Upper lobe of left lung (tissue), 6 donors: ENCODE results near the gene HMBS. TPM values are rescaled to one million over a fixed set of nuclear protein-coding genes. Genes with fewer than 3 reads are reported as not detected.

ENCODE experiments used
- ATAC-seq, 2 donors: fragments of 200-7000 bp; cut with Tn5 transposase; one replicate each; pipeline ENCODE4 v1.9.1; 2022; ENCODE audit warnings: mild to moderate bottlenecking in 2 of 2, moderate library complexity in 2 of 2; ENCODE audit not compliant: low FRiP score in 2 of 2
- DNase-seq, 2 donors: peaks; one replicate each; pipeline ENCODE4 v3.0.0-alpha.2; 2019 to 2020
- H3K27ac ChIP-seq, 4 donors: fragments of 200-600 bp; sonication (generic); one replicate each; pipeline ENCODE4 v1.5.1; 2016 to 2019
- H3K27me3 ChIP-seq, 4 donors: fragments of 200-600 bp; sonication (generic); one replicate each; pipeline ENCODE4 v1.5.1; 2017 to 2019
- H3K36me3 ChIP-seq, 4 donors: fragments of 200-600 bp; sonication (generic); one replicate each; pipeline ENCODE4 v1.5.1; 2016 to 2019
- H3K4me1 ChIP-seq, 4 donors: fragments of 200-600 bp; sonication (generic); one replicate each; pipeline ENCODE4 v1.5.1; 2018 to 2019
- H3K4me3 ChIP-seq, 4 donors: fragments of 200-600 bp; sonication (generic); one replicate each; pipeline ENCODE4 v1.5.1; 2017 to 2019; ENCODE audit warnings: mild to moderate bottlenecking in 2 of 4, moderate library complexity in 1 of 4
- H3K9me3 ChIP-seq, 4 donors: fragments of 200-600 bp; sonication (generic); one replicate each; pipeline ENCODE4 v1.5.1; 2018 to 2019
- CTCF ChIP-seq, 6 experiments: fragments of 450-650 bp in 4 of 6; fragments of 200-600 bp in 2 of 6; sonication (generic) in 2 of 6; IDR thresholded peaks; one replicate each; pipeline ENCODE4 v1.5.1; 2016 to 2019; ENCODE audit warnings: antibody characterized with exemption in 6 of 6
- EP300 ChIP-seq, 4 donors: sonication (generic); formaldehyde crosslinking; IDR thresholded peaks; one replicate each; pipeline ENCODE4 v1.5.1; 2017; ENCODE audit warnings: antibody characterized with exemption in 4 of 4, control low read depth in 2 of 4
- POLR2A ChIP-seq, 4 donors: fragments of 450-650 bp; IDR thresholded peaks; one replicate each; pipeline ENCODE4 v1.5.1; 2016 to 2017; ENCODE audit warnings: antibody characterized with exemption in 4 of 4, mild to moderate bottlenecking in 2 of 4
- POLR2AphosphoS5 ChIP-seq, 2 donors: sonication (generic); formaldehyde crosslinking; IDR thresholded peaks; one replicate each; pipeline ENCODE4 v1.5.1; 2017; ENCODE audit warnings: antibody characterized with exemption in 2 of 2
- WGBS, 2 donors: methylation state at CpG; one replicate each; pipeline ENCODE4 v1.1.5; 2017 to 2018; 5-methylcytosine and 5-hydroxymethylcytosine counted together
- total RNA-seq, 6 donors: library from RNA; depleted of rRNA in 4 of 6; stranded (reverse); fragments of >200 nt in 4 of 6; gene quantifications; one replicate each; pipeline versions ENCODE4 v1.1.0 to v1.2.1, GENCODE V29; 2016 to 2021
- donor health status: DM: no; HTN: no; CAD: no; lungs with moderate emphysema.
- donor health status: DM: no; HTN: yes; CAD: no; lungs with severe emphysema.

HMBS gene
- total RNA-seq, 6 donors from 2014 or later = 8.4 to 20.4 (median 13.4) TPM

- TF ChIP-seq EP300 (IDR thresholded peaks at IDR 0.05) (no peak), CTCF (IDR thresholded peaks at IDR 0.05) (no peak), POLR2AphosphoS5 (IDR thresholded peaks at IDR 0.05) (no peak), POLR2A (IDR thresholded peaks at IDR 0.05) (no peak)
- no peak for ATAC-seq
- WGBS, 2 donors = 91 to 94% methylated on average over 3 of the region's 3 CpGs
- no peaks in the 10 kb centered on the region for H3K27me3 ChIP-seq
- no peak overlapping the region for H3K4me3 ChIP-seq
- no peak for DNase-seq
- no peaks in the 10 kb centered on the region for H3K9me3 ChIP-seq
- H3K36me3 ChIP-seq = peaks cover 10 to 47% (median 35%) of the 10 kb centered on the region in 4 donors
- H3K4me1 ChIP-seq = peaks cover 6 to 13% (median 8%) of the 10 kb centered on the region in 4 donors
- peak overlapping the region in 2 of 4 donors; percentile 77 to 83 for H3K27ac ChIP-seq
Observed at GRCh38 chr11:119117004-119117706, 32.5 kb downstream of the HMBS start.

GRCh38 chr11:119118227-119118626 is 33.5 kb downstream of the HMBS start:
- DNase-seq (no peak), ATAC-seq (no peak)
- Histone ChIP-seq H3K27ac (no peak overlapping the region), H3K9me3 (no peaks in the 10 kb centered on the region), H3K4me3 (no peak overlapping the region), H3K27me3 (no peaks in the 10 kb centered on the region), H3K4me1 (peaks cover 13 to 24% (median 15%) of the 10 kb centered on the region in 4 donors), H3K36me3 (peaks cover 2 to 36% (median 25%) of the 10 kb centered on the region in 4 donors)
- TF ChIP-seq POLR2AphosphoS5 (IDR thresholded peaks at IDR 0.05) = no peak
- TF ChIP-seq EP300 (IDR thresholded peaks at IDR 0.05) = no peak
- TF ChIP-seq CTCF (IDR thresholded peaks at IDR 0.05) = no peak
- no peak for TF ChIP-seq POLR2A (IDR thresholded peaks at IDR 0.05)
- 95 to 97% methylated on average over 5 of the region's 5 CpGs for WGBS, 2 donors

- Histone ChIP-seq H3K4me1 (peaks cover 13 to 25% (median 15%) of the 10 kb centered on the region in 4 donors), H3K36me3 (peaks cover 2 to 32% (median 19%) of the 10 kb centered on the region in 4 donors), H3K27me3 (no peaks in the 10 kb centered on the region), H3K27ac (no peak overlapping the region), H3K4me3 (no peak overlapping the region), H3K9me3 (no peaks in the 10 kb centered on the region)
- ATAC-seq (no peak), DNase-seq (no peak)
- 88 to 97% methylated on average over 1 of the region's 1 CpG for WGBS, 2 donors
- no peak for TF ChIP-seq EP300 (IDR thresholded peaks at IDR 0.05)
Observed at GRCh38 chr11:119118946-119119345, 34.3 kb downstream of the HMBS start.

GRCh38 chr11:119120639-119121007 is 35.9 kb downstream of the HMBS start:
- no peak for DNase-seq
- 20 to 25% methylated on average over 5 of the region's 5 CpGs for WGBS, 2 donors
- peak overlapping the region; percentile 62 to 99 (median 90) for H3K4me3 ChIP-seq

GRCh38 chr11:119121008-119121810 is 36.5 kb downstream of the HMBS start, which contains the start of gene HINFP:
HINFP (plus strand) TSS chr11:119121580; CDS start chr11:119126945, 5,365 bp downstream.
- DNase-seq = peak; percentile 98 to 100
- peaks cover 0 to 27% (median 12%) of the 10 kb centered on the region in 4 donors for H3K36me3 ChIP-seq
- ATAC-seq = peak; percentile 100
- peaks cover 13 to 25% (median 15%) of the 10 kb centered on the region in 4 donors for H3K4me1 ChIP-seq
- WGBS, 2 donors = 1% methylated on average over 49 to 54 of the region's 54 CpGs
- H3K4me3 ChIP-seq = peak within 1 kb of the TSS; percentile 87 to 99 (median 90)
- H3K27ac ChIP-seq = peak within 1 kb of the TSS; percentile 63 to 87 (median 86)
- no peaks in the 10 kb centered on the region for H3K27me3 ChIP-seq
- no peak for TF ChIP-seq EP300 (IDR thresholded peaks at IDR 0.05)
- no peak for TF ChIP-seq CTCF (IDR thresholded peaks at IDR 0.05)
- TF ChIP-seq POLR2AphosphoS5 (IDR thresholded peaks at IDR 0.05) = peak; percentile 60 to 90
- TF ChIP-seq POLR2A (IDR thresholded peaks at IDR 0.05) = peak in 3 of 4 donors; percentile 29 to 78 (median 29)
- H3K9me3 ChIP-seq = no peaks in the 10 kb centered on the region

More at GRCh38 chr11:119120639-119121007, 35.9 kb downstream of the HMBS start:
- no peak for TF ChIP-seq POLR2AphosphoS5 (IDR thresholded peaks at IDR 0.05)
- no peaks in the 10 kb centered on the region for H3K27me3 ChIP-seq
- H3K9me3 ChIP-seq = no peaks in the 10 kb centered on the region
- no peak for ATAC-seq
- H3K36me3 ChIP-seq = peaks cover 0 to 33% (median 16%) of the 10 kb centered on the region in 4 donors
- H3K4me1 ChIP-seq = peaks cover 13 to 25% (median 15%) of the 10 kb centered on the region in 4 donors
- H3K27ac ChIP-seq = peak overlapping the region; percentile 63 to 87 (median 80)
